Measurements from ENCODE around the gene SLC2A3. TPM values are rescaled to one million over a fixed set of nuclear protein-coding genes. Genes with fewer than 3 reads are reported as not detected.
A peak's percentile ranks its signal among the peaks of the same experiment; 100 is the strongest.
"Not testable (repeated sequence)": the region's sequence is repeated elsewhere in the genome, so short reads cannot be mapped to it uniquely, and the experiment has no call there.

Gene SLC2A3
- polyA plus RNA-seq, 2 of the 4 experiments (the other 2 are of a cell fraction), result 13.3 to 52.4 TPM

- WGBS (ENCODE audit: missing lambda C conversion rate), result 100% methylated on average over 1 of the region's 1 CpG
- H3K9me3 ChIP-seq, result no peaks in the 10 kb centered on the region
- FAIRE-seq, result no peak
- CTCF ChIA-PET, result interaction anchor here (0.9 to 6.4 kb wide), 5 partner anchors 13 to 150 kb away, joined by 3 to 66 read pairs (median 15); partner anchors contain the start of gene SLC2A3
- peaks cover 20% of the 10 kb centered on the region for H3K4me1 ChIP-seq
- TF ChIP-seq ESRRA (IDR thresholded peaks at IDR 0.05; ENCODE audit: borderline replicate concordance, low read length), result no peak
- TF ChIP-seq REST (IDR thresholded peaks at IDR 0.05), result no peak
- no peak for TF ChIP-seq ATOH8 (CRISPR knock-in tag; IDR thresholded peaks at IDR 0.05; ENCODE audit: low read depth)
- no peak for TF ChIP-seq FOSB (CRISPR knock-in tag; IDR thresholded peaks at IDR 0.05)
- no peak for TF ChIP-seq CTCF (IDR thresholded peaks at IDR 0.05)
- no peak for TF ChIP-seq EP300 (IDR thresholded peaks at IDR 0.05)
- TF ChIP-seq PHF8 (IDR thresholded peaks at IDR 0.05; ENCODE audit: borderline replicate concordance, low read depth), result no peak
- ATAC-seq, result no peak
- POLR2A ChIA-PET, result interaction anchor here (1.1 to 2.5 kb wide), 2 partner anchors 23 to 26 kb away, joined by 11 to 15 read pairs; partner anchors contain the start of gene SLC2A3
- no peak overlapping the region for H3K4me2 ChIP-seq
- H3K27ac ChIP-seq, result peak overlapping the region in 1 of 2 experiments; percentile 81; a peak in 3 of 6 replicates
- no peak for DNase-seq (ENCODE audit: low read depth in 1 of 2, low spot score in 1 of 2)
- H3K4me3 ChIP-seq, result no peak overlapping the region
These were observed 23.3 kb upstream of the SLC2A3 start for GRCh38 chr12:7959278-7959677.

GRCh38 chr12:7954877-7955276 lies 18.9 kb upstream of the SLC2A3 start:
- FAIRE-seq; DNase-seq (ENCODE audit: low read depth in 1 of 2, low spot score in 1 of 2); H3K4me3 ChIP-seq; POLR2A ChIA-PET; H3K4me1 ChIP-seq; CTCF ChIA-PET; H3K4me2 ChIP-seq; ATAC-seq; H3K9me3 ChIP-seq; H3K27ac ChIP-seq: not testable (repeated sequence)
- whole genome bisulfite sequencing (ENCODE audit: missing lambda C conversion rate), result 92% methylated on average over 19 of the region's 19 CpGs

GRCh38 chr12:7954418-7954817 lies 18.4 kb upstream of the SLC2A3 start:
- DNase-seq (ENCODE audit: low read depth in 1 of 2, low spot score in 1 of 2); ATAC-seq; CTCF ChIA-PET; H3K27ac ChIP-seq; H3K4me2 ChIP-seq; H3K9me3 ChIP-seq; H3K4me3 ChIP-seq; H3K4me1 ChIP-seq; POLR2A ChIA-PET: not testable (repeated sequence)
- peak; percentile 85 for FAIRE-seq
- WGBS (ENCODE audit: missing lambda C conversion rate), result 67% methylated on average over 10 of the region's 10 CpGs

- ATAC-seq; H3K9me3 ChIP-seq; FAIRE-seq; H3K4me3 ChIP-seq; POLR2A ChIA-PET; H3K4me2 ChIP-seq; H3K4me1 ChIP-seq; CTCF ChIA-PET; DNase-seq (ENCODE audit: low read depth in 1 of 2, low spot score in 1 of 2); H3K27ac ChIP-seq: not testable (repeated sequence)
- 93% methylated on average over 2 of the region's 2 CpGs for WGBS (ENCODE audit: missing lambda C conversion rate)
These were observed 17.9 kb upstream of the SLC2A3 start for GRCh38 chr12:7953912-7954311.

- TF ChIP-seq CBX8 (IDR thresholded peaks at IDR 0.05), result no peak
- TF ChIP-seq BCL3 (IDR thresholded peaks at IDR 0.05), result no peak
- TF ChIP-seq ZC3H11A (IDR thresholded peaks at IDR 0.05), result peak; percentile 41; the same call in 1 of the 2 replicates
- no peak overlapping the region for H3K27ac ChIP-seq
- 88% methylated on average over 6 of the region's 6 CpGs for WGBS (ENCODE audit: missing lambda C conversion rate)
- no peak overlapping the region for H3K4me3 ChIP-seq
- no peak for FAIRE-seq
- no peak for ATAC-seq
- POLR2A ChIA-PET, result interaction anchor here (0.8 kb wide), 1 partner anchor 15 kb away, joined by 4 read pairs; no protein-coding TSS in a partner anchor
- H3K4me1 ChIP-seq, result 0 out of 3 replicates have a peak, but pooled peaks cover 9% of the 10 kb centered on the region
- no peaks in the 10 kb centered on the region for H3K9me3 ChIP-seq
- no peak for DNase-seq (ENCODE audit: low read depth in 1 of 2, low spot score in 1 of 2)
- no peak overlapping the region for H3K4me2 ChIP-seq
- CTCF ChIA-PET, result interaction anchor here (1.6 to 1.8 kb wide), 2 partner anchors 9 to 14 kb away, joined by 3 to 4 read pairs; no protein-coding TSS in a partner anchor
These were observed 15.7 kb upstream of the SLC2A3 start for GRCh38 chr12:7951671-7952070.

- POLR2A ChIA-PET, H3K4me2 ChIP-seq: not testable (repeated sequence)
- CTCF ChIA-PET, result interaction anchor here (0.9 to 1.8 kb wide), 3 partner anchors 10 to 13 kb away, joined by 3 to 4 read pairs (median 3); no protein-coding TSS in a partner anchor
These were observed 14.4 kb upstream of the SLC2A3 start for GRCh38 chr12:7950230-7950943.

More at GRCh38 chr12:7950230-7950943, 14.4 kb upstream of the SLC2A3 start:
- not testable (repeated sequence) for H3K27ac ChIP-seq; ATAC-seq; FAIRE-seq; H3K4me3 ChIP-seq; H3K9me3 ChIP-seq; H3K4me1 ChIP-seq; DNase-seq (ENCODE audit: low read depth in 1 of 2, low spot score in 1 of 2)
- 93% methylated on average over 14 of the region's 14 CpGs for WGBS (ENCODE audit: missing lambda C conversion rate)
